Neural cell (in vitro differentiated cells): ENCODE results near the gene SH2D3A. TPM values are rescaled to one million over a fixed set of nuclear protein-coding genes. Genes with fewer than 3 reads are reported as not detected.
"Not testable (repeated sequence)": the region's sequence is repeated elsewhere in the genome, so short reads cannot be mapped to it uniquely, and the experiment has no call there.

Experiments used
- H2AFZ ChIP-seq: fragments of 200-600, 300-800 bp; sonication (generic), shearing (Covaris generic); 2 replicates; pipeline ENCODE4 v1.6.0; 2014; ENCODE audit warnings: low read depth, mild to moderate bottlenecking, antibody characterized with exemption, low read length, moderate library complexity
- H3F3A ChIP-seq: fragments of 200-600 bp; shearing (Covaris generic); 2 replicates; pipeline ENCODE4 v1.6.1; 2016; ENCODE audit warnings: mild to moderate bottlenecking, moderate library complexity, mixed read lengths, antibody characterized with exemption, low read length; ENCODE audit not compliant: insufficient read depth, poor library complexity, severe bottlenecking
- H3K27ac ChIP-seq: fragments of 200-600, 300-800 bp; sonication (generic), shearing (Covaris generic); 2 replicates; pipeline ENCODE4 v1.5.1; 2014; ENCODE audit warnings: mild to moderate bottlenecking, low read length, moderate library complexity
- H3K27me3 ChIP-seq: fragments of 300-800, 200-600 bp; sonication (generic), shearing (Covaris generic); 2 replicates; pipeline ENCODE4 v1.6.0; 2014; ENCODE audit warnings: mild to moderate bottlenecking, low read depth, low read length, moderate library complexity; ENCODE audit not compliant: insufficient read depth
- H3K36me3 ChIP-seq: fragments of 300-800, 200-600 bp; sonication (generic), shearing (Covaris generic); 2 replicates; pipeline ENCODE4 v1.5.1; 2014; ENCODE audit warnings: mild to moderate bottlenecking, antibody characterized with exemption, low read length, moderate library complexity; ENCODE audit not compliant: insufficient read depth
- H3K4me2 ChIP-seq: fragments of 300-800, 200-600 bp; sonication (generic), shearing (Covaris generic); 2 replicates; pipeline ENCODE4 v1.6.0; 2014; ENCODE audit warnings: mild to moderate bottlenecking, low read length
- H3K4me3 ChIP-seq: fragments of 300-800, 200-600 bp; sonication (generic), shearing (Covaris generic); 2 replicates; pipeline ENCODE4 v1.5.1; 2014; ENCODE audit warnings: mild to moderate bottlenecking, low read length, moderate library complexity
- H3K79me2 ChIP-seq: fragments of 200-600 bp; shearing (Covaris generic); replicated peaks from 2 replicates; pipeline ENCODE4 v1.6.0; 2014; ENCODE audit warnings: mild to moderate bottlenecking, low read length, moderate library complexity; ENCODE audit not compliant: insufficient read depth
- H3K9ac ChIP-seq: fragments of 300-800, 200-600 bp; sonication (generic), shearing (Covaris generic); 2 replicates; pipeline ENCODE4 v1.6.1; 2016; ENCODE audit warnings: mild to moderate bottlenecking, low read length, mixed read lengths
- H3K9me2 ChIP-seq: fragments of 200-600 bp; shearing (Covaris generic); 2 replicates; pipeline ENCODE4 v1.6.1; 2016; ENCODE audit warnings: mild to moderate bottlenecking, low read length, mixed read lengths; ENCODE audit not compliant: insufficient read depth
- H3K9me3 ChIP-seq: fragments of 200-600, 300-800 bp; sonication (generic), shearing (Covaris generic); 2 replicates; pipeline ENCODE4 v1.6.1; 2016; ENCODE audit warnings: mild to moderate bottlenecking, mixed run types, low read length, moderate library complexity, mixed read lengths
- H4K20me1 ChIP-seq: fragments of 200-600 bp; shearing (Covaris generic); 2 replicates; pipeline ENCODE4 v1.6.1; 2016; ENCODE audit warnings: mild to moderate bottlenecking, mixed run types; ENCODE audit not compliant: insufficient read depth
- EP300 ChIP-seq: fragments of 450-650 bp; conservative IDR thresholded peaks from 2 replicates; pipeline ENCODE4 v1.6.1; 2014; ENCODE audit warnings: antibody characterized with exemption, mild to moderate bottlenecking, moderate library complexity; ENCODE audit not compliant: poor library complexity, severe bottlenecking
- EZH2 ChIP-seq: fragments of 200-600, 300-800 bp; shearing (Covaris generic), sonication (generic); IDR thresholded peaks from 2 replicates; pipeline ENCODE4 v1.6.1; 2014; ENCODE audit warnings: antibody characterized with exemption, low read length, borderline replicate concordance, mild to moderate bottlenecking; ENCODE audit not compliant: insufficient read depth, poor library complexity, severe bottlenecking
- MXI1 ChIP-seq: fragments of 450-650 bp; conservative IDR thresholded peaks from 2 replicates; pipeline ENCODE4 v1.6.1; 2014; ENCODE audit warnings: antibody characterized with exemption, mild to moderate bottlenecking; ENCODE audit not compliant: poor library complexity, severe bottlenecking
- POLR2AphosphoS5 ChIP-seq: IDR thresholded peaks from 2 replicates; pipeline ENCODE4 v1.6.1; 2012
- RAD21 ChIP-seq: fragments of 450-650 bp; conservative IDR thresholded peaks from 2 replicates; pipeline ENCODE4 v1.6.1; 2014; ENCODE audit warnings: antibody characterized with exemption, mild to moderate bottlenecking, moderate library complexity
- SMC3 ChIP-seq: fragments of 450-650 bp; conservative IDR thresholded peaks from 2 replicates; pipeline ENCODE4 v1.6.1; 2014; ENCODE audit warnings: antibody characterized with exemption, mild to moderate bottlenecking, moderate library complexity; ENCODE audit not compliant: poor library complexity
- TAF1 ChIP-seq: IDR thresholded peaks from 2 replicates; pipeline ENCODE4 v1.6.1; 2012; ENCODE audit warnings: low read depth
- polyA plus RNA-seq: library from polyadenylated mRNA; depleted of rRNA; stranded (reverse); fragments of >200 nt; gene quantifications from 2 replicates; pipeline ENCODE4 v1.2.3, GENCODE V29; 2014
- TF ChIP-seq, protein P1 (sequence below): IDR thresholded peaks from 2 replicates; pipeline ENCODE4 v1.6.1; 2012; ENCODE audit warnings: borderline replicate concordance
- TF ChIP-seq, protein P2 (sequence below): fragments of 450-650 bp; IDR thresholded peaks from 2 replicates; pipeline ENCODE4 v1.5.1; 2014; ENCODE audit warnings: antibody characterized with exemption, mild to moderate bottlenecking, moderate library complexity; ENCODE audit not compliant: poor library complexity, severe bottlenecking

Gene SH2D3A
- polyA plus RNA-seq, 1 donor from 2014 or later: 3.6 TPM

GRCh38 chr19:6710273-6711077 lies 56.8 kb downstream of the SH2D3A start:
- Histone ChIP-seq H4K20me1 (no peaks in the 10 kb centered on the region), H3K27ac (no peak overlapping the region), H2AFZ (no peak overlapping the region), H3K9ac (no peak overlapping the region), H3K36me3 (no peaks in the 10 kb centered on the region), H3K9me2 (no peaks in the 10 kb centered on the region), H3K4me3 (no peak overlapping the region), H3K27me3 (peaks cover 28% of the 10 kb centered on the region), H3K79me2 (no peaks in the 10 kb centered on the region), H3F3A (no peaks in the 10 kb centered on the region), H3K4me2 (no peak overlapping the region), H3K9me3 (no peaks in the 10 kb centered on the region)
- TF ChIP-seq, protein P1, sequence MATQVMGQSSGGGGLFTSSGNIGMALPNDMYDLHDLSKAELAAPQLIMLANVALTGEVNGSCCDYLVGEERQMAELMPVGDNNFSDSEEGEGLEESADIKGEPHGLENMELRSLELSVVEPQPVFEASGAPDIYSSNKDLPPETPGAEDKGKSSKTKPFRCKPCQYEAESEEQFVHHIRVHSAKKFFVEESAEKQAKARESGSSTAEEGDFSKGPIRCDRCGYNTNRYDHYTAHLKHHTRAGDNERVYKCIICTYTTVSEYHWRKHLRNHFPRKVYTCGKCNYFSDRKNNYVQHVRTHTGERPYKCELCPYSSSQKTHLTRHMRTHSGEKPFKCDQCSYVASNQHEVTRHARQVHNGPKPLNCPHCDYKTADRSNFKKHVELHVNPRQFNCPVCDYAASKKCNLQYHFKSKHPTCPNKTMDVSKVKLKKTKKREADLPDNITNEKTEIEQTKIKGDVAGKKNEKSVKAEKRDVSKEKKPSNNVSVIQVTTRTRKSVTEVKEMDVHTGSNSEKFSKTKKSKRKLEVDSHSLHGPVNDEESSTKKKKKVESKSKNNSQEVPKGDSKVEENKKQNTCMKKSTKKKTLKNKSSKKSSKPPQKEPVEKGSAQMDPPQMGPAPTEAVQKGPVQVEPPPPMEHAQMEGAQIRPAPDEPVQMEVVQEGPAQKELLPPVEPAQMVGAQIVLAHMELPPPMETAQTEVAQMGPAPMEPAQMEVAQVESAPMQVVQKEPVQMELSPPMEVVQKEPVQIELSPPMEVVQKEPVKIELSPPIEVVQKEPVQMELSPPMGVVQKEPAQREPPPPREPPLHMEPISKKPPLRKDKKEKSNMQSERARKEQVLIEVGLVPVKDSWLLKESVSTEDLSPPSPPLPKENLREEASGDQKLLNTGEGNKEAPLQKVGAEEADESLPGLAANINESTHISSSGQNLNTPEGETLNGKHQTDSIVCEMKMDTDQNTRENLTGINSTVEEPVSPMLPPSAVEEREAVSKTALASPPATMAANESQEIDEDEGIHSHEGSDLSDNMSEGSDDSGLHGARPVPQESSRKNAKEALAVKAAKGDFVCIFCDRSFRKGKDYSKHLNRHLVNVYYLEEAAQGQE: no peak
- TF ChIP-seq, protein P2, sequence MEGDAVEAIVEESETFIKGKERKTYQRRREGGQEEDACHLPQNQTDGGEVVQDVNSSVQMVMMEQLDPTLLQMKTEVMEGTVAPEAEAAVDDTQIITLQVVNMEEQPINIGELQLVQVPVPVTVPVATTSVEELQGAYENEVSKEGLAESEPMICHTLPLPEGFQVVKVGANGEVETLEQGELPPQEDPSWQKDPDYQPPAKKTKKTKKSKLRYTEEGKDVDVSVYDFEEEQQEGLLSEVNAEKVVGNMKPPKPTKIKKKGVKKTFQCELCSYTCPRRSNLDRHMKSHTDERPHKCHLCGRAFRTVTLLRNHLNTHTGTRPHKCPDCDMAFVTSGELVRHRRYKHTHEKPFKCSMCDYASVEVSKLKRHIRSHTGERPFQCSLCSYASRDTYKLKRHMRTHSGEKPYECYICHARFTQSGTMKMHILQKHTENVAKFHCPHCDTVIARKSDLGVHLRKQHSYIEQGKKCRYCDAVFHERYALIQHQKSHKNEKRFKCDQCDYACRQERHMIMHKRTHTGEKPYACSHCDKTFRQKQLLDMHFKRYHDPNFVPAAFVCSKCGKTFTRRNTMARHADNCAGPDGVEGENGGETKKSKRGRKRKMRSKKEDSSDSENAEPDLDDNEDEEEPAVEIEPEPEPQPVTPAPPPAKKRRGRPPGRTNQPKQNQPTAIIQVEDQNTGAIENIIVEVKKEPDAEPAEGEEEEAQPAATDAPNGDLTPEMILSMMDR: peak; percentile 18

- Histone ChIP-seq H3K27ac (no peak overlapping the region), H3K4me3 (no peak overlapping the region), H3K27me3 (peaks cover 28% of the 10 kb centered on the region)
These were observed 57.7 kb downstream of the SH2D3A start for GRCh38 chr19:6709549-6709948.

DNA sequence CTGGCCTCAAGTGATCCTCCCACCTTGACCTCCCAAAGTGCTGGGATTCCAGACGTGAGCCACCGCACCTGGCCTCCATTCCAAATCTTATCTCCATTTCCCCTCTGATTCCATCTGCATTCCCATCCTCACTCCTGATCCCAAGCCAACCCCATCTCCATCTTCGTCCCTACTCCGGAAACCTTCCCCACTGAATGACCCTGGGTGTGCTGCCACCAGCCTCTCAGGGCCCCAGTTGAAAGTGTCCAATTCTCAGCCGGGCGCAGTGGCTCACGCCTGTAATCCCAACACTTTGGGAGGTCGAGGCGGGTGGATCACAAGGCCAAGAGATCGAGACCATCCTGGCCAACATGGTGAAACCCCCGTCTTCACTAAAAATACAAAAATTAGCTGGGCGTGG lies 58.3 kb downstream of the SH2D3A start:
- H3K27ac ChIP-seq, H3K4me2 ChIP-seq, H3K36me3 ChIP-seq, H4K20me1 ChIP-seq, H3K9ac ChIP-seq, H2AFZ ChIP-seq, H3F3A ChIP-seq, H3K4me3 ChIP-seq, H3K9me2 ChIP-seq, H3K79me2 ChIP-seq, H3K9me3 ChIP-seq: not testable (repeated sequence)
- peaks cover 28% of the 10 kb centered on the region for H3K27me3 ChIP-seq

More at GRCh38 chr19:6709549-6709948, 57.7 kb downstream of the SH2D3A start:
- Histone ChIP-seq H3K4me2 (no peak overlapping the region), H3K9me2 (no peaks in the 10 kb centered on the region), H3K79me2 (no peaks in the 10 kb centered on the region), H2AFZ (no peak overlapping the region), H3K36me3 (no peaks in the 10 kb centered on the region), H3K9ac (no peak overlapping the region), H4K20me1 (no peaks in the 10 kb centered on the region), H3F3A (no peaks in the 10 kb centered on the region), H3K9me3 (no peaks in the 10 kb centered on the region)
- TF ChIP-seq TAF1 (no peak), RAD21 (no peak), MXI1 (no peak), EP300 (no peak), POLR2AphosphoS5 (no peak), SMC3 (no peak), EZH2 (no peak)
- TF ChIP-seq, protein P2: no peak
- TF ChIP-seq, protein P1: no peak
